ENCODE data around the gene GAB2. TPM values are rescaled to one million over a fixed set of nuclear protein-coding genes. Genes with fewer than 3 reads are reported as not detected.
"Not testable (repeated sequence)": the region's sequence is repeated elsewhere in the genome, so short reads cannot be mapped to it uniquely, and the experiment has no call there.

GAB2 gene
- total RNA-seq: 10 to 100 TPM; 14.0 to 41.3 (median 34.7) TPM

DNA sequence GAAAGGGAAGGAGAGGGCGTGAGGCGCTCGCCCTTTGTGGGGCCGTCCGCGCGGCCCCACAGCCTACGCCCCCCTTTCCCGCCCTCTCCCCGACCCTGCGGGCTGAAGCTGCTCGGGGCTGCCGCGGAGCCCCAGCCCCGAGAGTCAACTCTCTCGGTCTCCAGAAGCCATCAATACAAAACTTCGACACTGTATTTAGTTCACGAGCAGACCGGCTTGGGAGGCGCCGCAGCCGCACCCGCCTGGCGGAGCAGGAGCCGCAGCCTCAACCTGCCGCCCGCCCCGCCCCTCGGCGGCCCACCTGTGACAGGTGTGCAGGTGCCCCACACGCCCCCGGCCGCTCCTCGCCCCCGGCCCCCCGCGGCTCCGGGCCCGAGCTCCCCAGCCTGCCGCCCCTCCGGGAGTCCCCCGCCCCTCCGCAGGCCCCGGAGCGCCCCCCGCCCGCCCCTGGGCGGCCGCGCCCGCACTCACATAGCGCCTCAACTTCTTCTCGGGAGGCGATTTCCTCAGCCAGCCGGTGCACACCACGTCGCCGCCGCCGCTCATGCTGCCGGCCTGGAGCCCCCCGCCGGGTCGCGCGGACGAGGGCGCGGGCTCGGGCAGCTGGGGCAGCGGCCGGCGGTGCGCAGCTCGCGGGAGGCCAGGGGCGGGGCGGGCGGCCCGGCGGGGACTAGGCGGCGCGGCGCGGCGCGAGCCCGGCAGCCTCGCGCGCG, at the start of gene GAB2:
GAB2 (minus strand) TSS at position 646 of the 713 bp plus-strand sequence; CDS start at position 546, 100 bp downstream.
- peak in 2 of 3 donors; percentile 66 to 79 for DNase-seq
- Histone ChIP-seq H3K27ac (peak within 1 kb of the TSS; percentile 91 to 99 (median 97)), H3K4me1 (peaks cover 0 to 23% (median 3%) of the 10 kb centered on the region in 4 donors), H3K36me3 (no peaks in the 10 kb centered on the region), H3K4me3 (peak within 1 kb of the TSS; percentile 75 to 95 (median 85)), H3K9me3 (no peaks in the 10 kb centered on the region), H3K27me3 (no peaks in the 10 kb centered on the region)
- TF ChIP-seq CTCF (IDR thresholded peaks at IDR 0.05) (no peak), POLR2A (IDR thresholded peaks at IDR 0.05) (peak in 1 of 2 donors; percentile 5)

DNA sequence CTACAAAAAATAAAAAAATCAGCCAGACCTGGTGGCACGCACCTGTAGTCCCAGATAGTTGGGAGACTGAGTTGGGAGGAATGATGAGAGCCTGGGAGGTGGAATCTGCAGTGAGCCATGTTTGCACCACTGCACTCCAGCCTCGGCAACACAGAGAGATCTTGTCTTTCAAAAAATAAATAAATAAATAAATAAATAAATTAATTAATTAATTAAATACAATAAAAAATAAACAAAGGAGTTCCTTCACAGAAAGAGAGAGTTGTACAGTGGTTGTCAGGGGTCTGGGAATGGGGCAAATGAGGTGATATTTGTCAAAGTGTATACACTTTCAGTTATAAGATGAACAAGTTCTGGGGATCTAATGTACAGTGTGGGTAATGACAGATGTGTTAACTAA, 49.8 kb upstream of the GAB2 start:
- DNase-seq: no peak
- Histone ChIP-seq H3K4me3 (no peak overlapping the region), H3K9me3 (no peaks in the 10 kb centered on the region), H3K27ac (no peak overlapping the region), H3K36me3 (peaks cover 0 to 5% (median 0%) of the 10 kb centered on the region in 3 donors), H3K4me1 (peaks cover 0 to 11% (median 0%) of the 10 kb centered on the region in 4 donors), H3K27me3 (no peaks in the 10 kb centered on the region)
- TF ChIP-seq CTCF (IDR thresholded peaks at IDR 0.05) (no peak), POLR2A (IDR thresholded peaks at IDR 0.05) (no peak)

GRCh38 chr11:78465169-78465942, 47.7 kb upstream of the GAB2 start:
- peak overlapping the region in 2 of 4 donors; percentile 14 to 30 for H3K4me3 ChIP-seq
- no peaks in the 10 kb centered on the region for H3K27me3 ChIP-seq
- H3K4me1 ChIP-seq: peaks cover 0 to 11% (median 0%) of the 10 kb centered on the region in 4 donors
- DNase-seq: peak in 2 of 3 donors; percentile 51 to 64
- TF ChIP-seq CTCF (IDR thresholded peaks at IDR 0.05) (no peak), POLR2A (IDR thresholded peaks at IDR 0.05) (peak; percentile 9 to 10)
- H3K27ac ChIP-seq: peak overlapping the region; percentile 79 to 91 (median 84)
- H3K36me3 ChIP-seq: peaks cover 0 to 5% (median 0%) of the 10 kb centered on the region in 3 donors
- no peaks in the 10 kb centered on the region for H3K9me3 ChIP-seq

DNA sequence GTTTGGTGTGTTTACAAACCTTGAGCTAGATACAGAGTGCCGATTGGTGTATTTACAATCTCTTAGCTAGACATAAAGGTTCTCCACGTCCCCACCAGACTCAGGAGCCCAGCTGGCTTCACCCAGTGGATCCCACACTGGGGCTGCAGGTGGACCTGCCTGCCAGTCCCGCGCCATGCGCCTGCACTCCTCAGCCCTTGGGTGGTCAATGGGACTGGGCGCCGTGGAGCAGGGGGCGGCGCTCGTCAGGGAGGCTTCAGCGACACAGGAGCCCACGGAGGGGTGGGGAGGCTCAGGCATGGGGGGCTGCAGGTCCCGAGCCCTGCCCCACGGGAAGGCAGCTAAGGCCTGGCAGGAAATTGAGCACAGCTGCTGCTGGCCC, 47.2 kb upstream of the GAB2 start:
- H3K27ac ChIP-seq: peak overlapping the region; percentile 79 to 91 (median 84)

GRCh38 chr11:78460471-78460870, 42.9 kb upstream of the GAB2 start:
- Histone ChIP-seq H3K4me3 (no peak overlapping the region), H3K27ac (no peak overlapping the region), H3K9me3 (no peaks in the 10 kb centered on the region), H3K36me3 (peaks cover 0 to 5% (median 0%) of the 10 kb centered on the region in 3 donors), H3K4me1 (peaks cover 0 to 5% (median 0%) of the 10 kb centered on the region in 4 donors), H3K27me3 (no peaks in the 10 kb centered on the region)
- TF ChIP-seq CTCF (IDR thresholded peaks at IDR 0.05) (no peak), POLR2A (IDR thresholded peaks at IDR 0.05) (no peak)
- no peak for DNase-seq

More for the DNA sequence above, 47.2 kb upstream of the GAB2 start:
- Histone ChIP-seq H3K4me3 (peak overlapping the region in 2 of 4 donors; percentile 14 to 30), H3K4me1 (peaks cover 0 to 11% (median 0%) of the 10 kb centered on the region in 4 donors)
- H3K36me3 ChIP-seq, DNase-seq, H3K9me3 ChIP-seq, H3K27me3 ChIP-seq: not testable (repeated sequence)

- no peak overlapping the region for H3K27ac ChIP-seq
- no peaks in the 10 kb centered on the region for H3K27me3 ChIP-seq
- H3K4me3 ChIP-seq: no peak overlapping the region
- H3K4me1 ChIP-seq: peaks cover 0 to under 1% (median 0%) of the 10 kb centered on the region in 4 donors
- DNase-seq: no peak
- H3K9me3 ChIP-seq: no peaks in the 10 kb centered on the region
- no peaks in the 10 kb centered on the region for H3K36me3 ChIP-seq
- TF ChIP-seq POLR2A (IDR thresholded peaks at IDR 0.05): no peak
- no peak for TF ChIP-seq CTCF (IDR thresholded peaks at IDR 0.05)
Measured at GRCh38 chr11:78459738-78460137, 42.1 kb upstream of the GAB2 start.
